SKM-1 (cell line): Measurements from ENCODE around the gene RGS9BP.
"Not testable (repeated sequence)": the region's sequence is repeated elsewhere in the genome, so short reads cannot be mapped to it uniquely, and the experiment has no call there.

Experiments used
- DNase-seq: peaks from one replicate; lab custom pipeline; 2025; ENCODE audit not compliant: unreplicated experiment; lab: John Stamatoyannopoulos, UW

The RGS9BP gene

DNA sequence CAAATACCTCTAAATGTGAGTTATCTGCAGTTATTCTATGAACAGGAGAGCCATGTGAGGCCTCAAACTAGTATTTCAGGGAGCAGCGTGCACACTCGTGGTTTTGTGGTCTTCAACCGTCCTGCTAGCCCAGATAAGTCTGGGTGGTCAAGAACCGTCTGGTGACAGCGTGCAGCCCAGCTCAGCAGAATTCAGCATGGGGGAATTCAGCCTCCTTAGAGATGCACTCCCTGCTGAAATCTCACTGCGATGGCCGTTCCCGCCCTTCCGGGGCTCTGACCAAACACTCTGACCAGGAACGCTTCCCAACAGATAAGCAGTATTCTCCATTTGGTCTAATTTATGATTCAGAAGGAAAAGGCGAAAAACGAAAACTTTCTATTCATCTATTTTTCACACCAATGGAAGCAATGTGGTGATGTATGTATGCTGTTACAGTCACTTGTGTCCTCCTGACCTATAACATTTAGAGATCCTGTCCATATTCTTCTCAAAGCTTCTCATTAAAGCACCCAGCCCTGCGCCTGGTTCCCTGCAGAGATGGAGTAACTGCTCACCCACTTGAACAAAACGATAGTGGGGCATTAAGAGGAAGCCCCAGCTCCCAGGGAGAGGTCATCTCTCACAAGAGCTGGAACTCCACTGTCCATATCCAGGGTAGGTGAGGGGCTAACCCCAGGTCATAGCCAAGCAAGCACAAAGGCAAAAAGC, 3.6 kb upstream of the RGS9BP start:
- no peak for DNase-seq

DNA sequence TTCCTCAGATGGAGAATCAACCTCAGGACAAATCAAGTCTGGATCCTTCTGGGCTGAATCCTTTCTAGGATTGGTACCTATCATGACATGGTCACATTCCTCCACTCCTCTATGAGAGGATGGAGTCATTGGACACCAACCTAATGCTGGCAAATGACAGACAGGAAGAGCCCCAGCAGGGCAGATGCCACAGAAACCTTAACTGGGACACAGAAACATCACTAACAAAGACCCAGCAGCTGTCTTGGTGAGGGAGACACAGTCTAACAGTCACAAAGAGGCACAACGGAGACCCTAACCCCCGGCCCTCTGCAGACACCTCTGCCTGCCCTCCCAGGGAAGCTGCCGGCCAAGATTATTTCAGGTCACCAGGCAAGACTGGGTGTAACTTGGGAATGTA, 2.8 kb upstream of the RGS9BP start:
- no peak for DNase-seq

DNA sequence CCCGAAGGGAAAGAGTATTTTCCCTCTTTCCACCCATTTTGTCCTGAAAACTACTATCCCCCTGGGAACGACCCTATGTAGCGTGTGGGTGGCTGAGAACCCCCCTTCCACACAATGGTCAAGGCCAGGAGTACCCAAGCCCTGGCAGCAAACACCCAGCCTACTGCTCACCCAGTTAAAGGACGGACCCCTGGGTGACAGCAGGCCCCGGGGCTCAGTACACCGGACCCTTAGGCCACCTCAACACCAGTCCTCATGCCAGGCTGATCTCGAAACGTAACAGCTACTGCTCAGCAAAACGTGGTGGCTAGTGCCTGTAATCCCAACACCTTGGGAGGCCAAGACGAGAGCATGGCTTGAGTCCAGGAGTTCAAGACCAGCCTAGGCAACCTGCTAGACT, 2.1 kb upstream of the RGS9BP start:
- DNase-seq: no peak

DNA sequence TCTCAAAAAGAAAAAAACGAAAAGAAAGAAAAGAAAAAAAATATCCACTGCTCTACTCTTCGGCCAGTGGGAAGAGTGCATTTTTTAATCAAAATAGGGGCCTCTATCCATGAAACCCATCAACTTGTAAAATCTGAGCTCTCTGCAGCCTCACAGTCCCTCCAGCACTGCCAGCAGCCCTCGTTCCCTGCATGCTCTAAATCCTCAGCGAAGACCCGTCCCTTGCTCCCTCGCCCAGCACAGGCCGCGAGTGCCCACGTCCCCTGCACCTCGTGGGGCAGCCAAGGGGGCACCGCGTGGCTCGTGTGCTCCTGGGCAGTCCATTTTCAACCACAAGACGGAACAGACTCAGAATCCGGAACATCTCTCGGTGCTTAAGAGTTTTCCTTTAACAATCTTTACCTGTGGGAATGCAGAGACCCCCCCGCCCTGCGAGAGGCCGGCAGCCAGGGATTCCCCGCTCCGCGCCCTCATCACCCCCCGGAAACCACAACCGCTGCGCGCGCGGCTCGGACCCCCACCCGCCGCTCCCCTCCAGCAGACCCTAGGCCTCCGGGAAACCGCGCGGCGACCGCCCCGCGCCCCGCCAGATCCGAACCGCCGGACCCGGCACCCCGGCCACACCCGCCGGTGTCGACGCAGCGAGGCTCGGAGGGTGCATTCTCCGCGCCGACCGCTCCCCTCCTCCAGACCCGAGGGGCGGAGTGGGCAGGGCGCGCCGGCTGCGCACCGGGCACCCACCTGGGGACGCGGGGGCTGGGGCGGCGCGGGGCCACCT, 1.3 kb upstream of the RGS9BP start:
- no peak for DNase-seq

DNA sequence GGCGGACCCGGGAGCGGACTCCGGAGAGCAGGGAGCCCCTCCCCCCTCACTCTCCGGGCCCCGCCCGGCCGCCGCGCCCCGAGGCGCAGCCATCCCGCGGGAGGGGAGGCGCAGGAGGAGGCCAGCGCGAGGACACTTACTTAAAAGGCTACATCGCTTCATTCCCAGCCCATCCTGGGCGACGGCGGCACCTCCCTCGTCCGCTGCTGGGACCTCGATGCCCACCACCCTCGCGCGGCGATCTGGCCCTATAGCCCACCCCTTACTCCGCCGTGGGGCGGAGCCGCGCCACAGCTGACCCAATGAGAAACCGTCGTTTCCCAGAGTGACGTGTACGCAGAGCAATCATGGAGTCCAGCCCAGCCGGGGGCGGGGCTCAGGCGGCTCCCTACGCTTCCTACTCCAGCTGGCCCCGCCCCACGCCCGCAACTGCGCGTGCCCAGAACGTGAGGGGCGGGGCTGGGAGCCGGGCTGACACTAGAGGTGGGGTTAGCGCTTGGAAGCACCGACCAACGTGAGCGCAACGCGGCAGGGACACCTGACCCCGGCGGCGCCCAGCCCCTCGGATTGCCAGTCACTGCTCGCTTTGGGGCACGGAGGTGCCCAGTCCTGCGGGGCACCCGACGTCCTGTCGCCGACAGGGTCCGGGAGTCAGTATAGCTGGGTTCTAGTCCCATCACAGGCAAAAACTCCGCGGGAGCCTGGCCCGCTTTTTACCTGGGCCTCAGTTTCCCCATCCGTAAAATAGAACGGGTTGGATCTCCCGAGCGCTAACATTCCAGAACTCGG, 523 bp upstream of the RGS9BP start, which contains the start of gene ANKRD27:
Gene ANKRD27 (minus strand): TSS at position 250 of the 789 bp plus-strand sequence. CDS start 16,165 bp downstream, outside the sequence.
- DNase-seq: peak; percentile 95

DNA sequence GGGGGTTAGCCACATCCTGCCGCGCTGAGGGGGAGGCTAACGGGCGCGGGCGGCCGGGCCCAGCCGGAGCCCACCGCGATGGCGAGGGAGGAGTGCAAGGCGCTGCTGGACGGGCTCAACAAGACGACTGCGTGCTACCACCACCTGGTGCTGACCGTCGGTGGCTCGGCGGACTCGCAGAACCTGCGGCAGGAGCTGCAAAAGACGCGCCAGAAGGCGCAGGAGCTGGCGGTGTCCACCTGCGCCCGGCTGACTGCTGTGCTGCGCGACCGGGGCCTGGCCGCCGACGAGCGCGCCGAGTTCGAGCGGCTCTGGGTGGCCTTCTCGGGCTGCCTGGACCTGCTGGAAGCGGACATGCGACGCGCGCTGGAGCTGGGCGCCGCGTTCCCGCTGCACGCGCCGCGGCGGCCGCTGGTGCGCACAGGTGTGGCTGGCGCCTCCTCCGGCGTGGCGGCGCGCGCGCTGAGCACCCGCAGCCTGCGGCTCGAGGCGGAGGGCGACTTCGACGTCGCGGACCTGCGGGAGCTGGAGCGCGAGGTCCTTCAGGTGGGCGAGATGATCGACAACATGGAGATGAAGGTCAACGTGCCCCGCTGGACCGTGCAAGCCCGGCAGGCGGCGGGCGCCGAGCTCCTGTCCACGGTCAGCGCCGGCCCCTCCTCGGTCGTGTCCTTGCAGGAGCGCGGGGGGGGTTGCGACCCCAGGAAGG, 692 bp downstream of the RGS9BP start:
- no peak for DNase-seq

DNA sequence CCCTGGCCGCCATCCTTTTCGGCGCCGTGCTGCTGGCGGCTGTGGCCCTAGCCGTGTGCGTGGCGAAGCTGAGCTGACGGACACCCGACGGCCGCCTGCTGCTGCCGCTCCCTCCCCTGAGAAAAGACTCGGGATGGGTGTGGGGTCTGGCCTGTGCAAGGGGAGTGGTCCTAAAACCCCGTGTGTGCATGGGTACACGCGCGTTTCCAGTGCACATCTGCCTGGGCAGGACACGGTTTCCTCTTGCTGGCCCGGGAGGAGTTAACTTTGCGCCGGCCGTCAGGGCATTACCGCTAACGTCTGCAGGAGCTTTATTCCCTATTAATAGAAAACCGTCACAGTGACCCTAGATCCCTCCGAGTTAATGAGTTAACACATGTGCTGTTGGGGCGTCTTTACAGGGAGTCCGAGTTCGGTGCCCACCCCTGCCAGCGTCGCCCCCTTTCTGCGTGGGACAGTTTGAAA, 1.3 kb downstream of the RGS9BP start:
- no peak for DNase-seq

DNA sequence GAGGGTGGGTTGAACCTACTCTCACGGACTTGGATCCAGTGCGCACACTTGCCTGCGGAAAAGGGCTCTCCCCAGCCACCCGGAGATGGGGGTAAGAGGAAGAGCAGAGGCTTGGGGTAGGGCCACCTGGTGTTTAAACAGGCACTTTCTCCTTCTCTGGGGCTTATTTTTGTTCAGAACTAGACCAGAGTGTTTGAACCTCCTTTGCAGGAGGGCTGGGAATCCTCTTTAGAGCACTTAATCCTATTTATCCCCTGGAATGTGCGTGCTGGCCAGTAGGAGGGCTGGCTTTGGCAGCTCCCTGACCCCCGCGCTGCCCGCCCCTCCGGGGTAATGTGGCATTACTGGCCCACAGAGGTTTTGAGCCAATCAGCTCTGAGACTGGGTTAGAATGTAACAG, 2.0 kb downstream of the RGS9BP start:
- DNase-seq: no peak

DNA sequence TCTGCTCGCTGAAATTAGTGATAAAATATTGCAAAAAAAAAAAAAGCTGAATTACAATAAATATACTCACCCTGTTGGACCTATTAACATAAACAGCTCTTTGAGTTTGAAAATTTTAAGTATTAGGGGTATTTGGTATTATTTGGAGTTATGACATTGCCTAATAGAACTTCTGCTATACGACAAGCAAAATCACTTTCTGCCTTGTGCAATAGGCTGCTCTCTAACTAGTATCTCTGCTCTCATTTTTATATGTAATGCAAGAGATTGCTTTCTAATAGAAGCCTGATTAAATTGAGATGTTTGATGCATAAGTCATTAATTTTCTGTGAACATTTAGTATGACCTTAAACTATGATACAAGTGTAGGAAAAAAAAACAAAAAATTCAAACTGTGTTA, 5.3 kb downstream of the RGS9BP start:
- DNase-seq: no peak

DNA sequence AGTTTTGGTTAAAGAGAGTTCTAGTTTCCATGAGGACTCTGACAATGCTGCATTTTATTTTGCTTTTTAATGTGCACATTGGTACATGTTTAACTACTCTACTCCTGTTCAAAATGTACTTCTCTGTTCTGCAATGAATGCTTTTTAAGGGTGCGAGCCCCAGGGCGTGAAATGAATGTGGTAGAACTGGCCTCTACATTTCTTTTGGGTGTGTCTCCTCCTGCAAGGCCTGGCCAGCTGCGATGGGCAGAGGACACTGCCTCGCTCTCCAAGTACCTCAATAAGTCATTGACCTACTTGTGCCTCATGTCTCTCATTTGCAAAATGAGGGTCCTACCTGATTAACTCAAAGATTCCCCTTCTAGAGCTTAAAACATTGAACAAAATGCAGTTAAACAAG, 6.7 kb downstream of the RGS9BP start:
- no peak for DNase-seq

DNA sequence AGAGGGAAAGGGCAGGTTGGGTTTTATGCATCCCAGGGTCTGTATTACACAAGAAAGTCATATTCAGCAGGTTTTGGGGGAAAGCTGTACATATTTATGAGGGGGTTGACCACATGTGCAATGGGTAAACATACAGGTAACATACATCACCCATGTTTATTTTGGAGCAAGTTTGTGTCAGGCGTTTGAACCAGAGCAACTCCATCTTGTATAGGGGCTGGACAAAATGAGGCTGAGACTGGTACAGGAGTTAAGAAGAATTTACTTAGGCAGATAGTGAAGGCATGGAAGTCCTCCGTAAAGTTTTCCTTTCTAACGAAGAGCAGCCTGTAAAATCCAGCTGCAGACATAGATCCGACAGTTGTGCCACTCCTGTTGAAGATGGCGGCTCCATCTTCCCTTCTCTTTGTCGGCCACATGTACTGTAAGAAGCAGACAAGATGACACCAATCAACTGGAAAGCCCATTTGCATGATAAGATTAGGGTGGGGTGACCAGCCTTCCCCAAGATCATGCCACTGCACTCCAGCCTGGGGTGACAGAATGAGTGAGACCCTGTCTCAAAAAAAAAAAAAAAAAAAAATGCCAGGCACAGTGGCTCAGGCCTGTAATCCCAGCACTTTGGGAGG, 11.3 kb downstream of the RGS9BP start:
- no peak for DNase-seq

DNA sequence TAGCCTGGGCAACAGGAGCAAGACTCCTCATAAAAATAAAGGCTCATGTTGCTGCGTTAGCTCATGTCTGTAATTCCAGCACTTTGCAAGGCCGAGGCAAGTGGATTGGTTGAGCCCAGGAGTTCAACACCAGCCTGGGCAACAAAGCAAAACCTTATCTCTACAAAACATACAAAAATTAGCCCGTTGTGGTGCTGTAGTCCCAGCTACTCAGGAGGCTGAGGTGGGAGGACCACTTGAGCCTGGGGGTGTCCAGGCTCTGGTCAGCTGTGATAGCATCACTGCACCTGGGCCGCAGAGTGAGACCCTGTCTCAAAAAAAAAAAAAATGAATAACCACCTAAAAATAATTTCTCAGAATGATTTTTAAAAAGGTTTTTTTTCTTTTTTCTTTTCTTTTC, 12.0 kb downstream of the RGS9BP start:
- DNase-seq: no peak

DNA sequence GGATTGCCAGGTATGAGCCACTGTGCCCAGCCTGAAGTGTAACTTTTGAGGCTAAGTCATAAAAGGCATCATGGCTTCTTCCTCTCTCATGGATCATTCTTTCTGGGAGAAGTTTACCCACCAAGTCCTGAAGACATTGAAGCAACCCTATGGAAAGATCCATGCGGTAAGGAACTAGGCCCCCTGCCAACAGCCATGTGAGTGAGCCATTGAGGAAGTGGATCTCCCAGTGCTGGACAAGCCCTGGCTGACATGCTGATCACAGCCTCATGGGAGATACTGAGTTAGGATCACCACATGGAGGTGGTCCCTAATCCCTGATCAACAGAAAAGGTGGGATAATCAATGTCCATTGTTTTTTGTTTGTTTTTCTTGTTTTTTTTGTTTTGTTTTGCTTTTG, 12.7 kb downstream of the RGS9BP start:
- no peak for DNase-seq

DNA sequence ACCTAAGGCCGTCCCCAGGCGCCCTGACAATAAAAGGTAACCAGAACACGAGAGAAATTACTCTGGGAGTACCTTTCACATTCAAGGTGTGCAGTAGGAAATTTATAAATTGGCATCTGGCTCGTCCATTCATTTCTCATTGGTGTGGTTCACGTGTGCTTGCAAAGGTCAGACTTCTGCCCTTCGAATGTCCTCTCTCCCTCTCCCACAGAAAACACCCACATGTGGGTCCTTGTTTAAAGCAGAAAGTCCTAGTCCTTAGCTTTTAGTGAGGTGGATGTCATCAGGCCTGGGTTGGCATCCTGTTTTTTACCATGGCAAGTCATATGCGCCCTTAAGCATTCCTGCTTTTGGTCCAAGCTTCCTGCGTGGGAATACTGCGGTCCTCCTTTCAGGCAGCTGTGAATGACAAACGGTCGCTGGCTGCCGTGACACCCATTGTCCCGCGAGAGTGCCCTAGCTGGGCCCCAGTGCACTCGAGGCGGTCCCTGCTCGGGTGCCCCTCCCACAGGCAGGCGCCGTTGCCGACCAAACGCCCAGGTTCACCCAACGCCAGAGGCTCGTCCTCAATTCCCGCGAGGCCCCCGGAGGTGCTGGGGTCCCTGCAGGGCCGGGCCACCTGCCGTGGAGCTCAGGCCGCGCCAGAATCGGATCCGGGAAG, 15.8 kb downstream of the RGS9BP start, which contains the start of gene NUDT19:
Gene NUDT19 (plus strand): TSS at position 531 of the 661 bp plus-strand sequence. CDS start 140 bp downstream, outside the sequence.
- peak; percentile 74 for DNase-seq

DNA sequence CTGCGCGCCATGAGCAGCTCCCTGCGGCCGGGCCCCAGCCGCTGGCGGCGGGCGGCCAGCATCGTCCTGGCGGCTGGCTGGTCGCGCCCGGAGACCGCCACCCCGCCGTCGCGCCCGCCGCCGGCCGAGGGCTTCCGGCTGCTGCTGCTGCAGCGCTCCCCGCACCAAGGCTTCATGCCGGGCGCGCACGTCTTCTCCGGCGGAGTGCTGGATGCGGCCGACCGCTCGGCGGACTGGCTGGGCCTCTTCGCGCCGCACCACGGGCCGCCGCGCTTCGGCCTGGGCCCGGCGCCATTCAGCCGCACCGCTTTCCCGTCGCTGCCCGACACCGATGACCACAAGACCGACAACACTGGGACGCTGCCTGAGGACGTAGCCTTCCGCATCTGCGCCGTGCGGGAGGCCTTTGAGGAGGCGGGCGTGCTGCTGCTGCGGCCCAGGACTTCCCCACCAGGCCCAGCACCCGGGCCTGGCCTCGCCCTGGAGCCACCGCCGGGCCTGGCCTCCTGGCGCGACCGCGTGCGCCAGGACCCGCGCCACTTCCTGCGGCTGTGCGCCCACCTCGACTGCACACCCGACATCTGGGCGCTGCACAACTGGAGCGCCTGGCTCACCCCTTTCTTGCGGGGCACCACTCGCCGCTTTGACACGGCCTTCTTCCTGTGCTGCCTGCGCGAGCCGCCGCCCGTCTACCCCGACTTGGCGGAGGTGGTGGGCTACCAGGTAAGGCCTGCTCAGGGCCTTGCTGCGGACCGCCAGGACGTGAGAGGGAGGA, 16.5 kb downstream of the RGS9BP start:
- no peak for DNase-seq

DNA sequence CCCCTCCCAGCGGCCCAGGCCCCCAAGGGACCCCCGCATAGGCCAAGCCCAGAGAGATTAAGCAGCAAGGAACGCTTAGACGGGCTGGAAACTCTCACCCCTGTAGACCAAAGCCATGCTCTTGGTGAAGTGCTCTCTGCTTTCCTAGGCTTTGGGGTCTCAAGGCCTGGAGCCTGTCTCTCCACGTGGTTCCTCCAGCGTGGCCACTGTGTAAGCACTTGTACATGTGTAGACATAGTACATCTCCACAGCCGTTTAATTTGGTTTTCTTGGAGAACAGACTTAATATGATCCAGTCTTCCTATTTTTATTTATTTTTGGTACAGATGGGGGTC, 17.0 kb downstream of the RGS9BP start:
- DNase-seq: no peak

DNA sequence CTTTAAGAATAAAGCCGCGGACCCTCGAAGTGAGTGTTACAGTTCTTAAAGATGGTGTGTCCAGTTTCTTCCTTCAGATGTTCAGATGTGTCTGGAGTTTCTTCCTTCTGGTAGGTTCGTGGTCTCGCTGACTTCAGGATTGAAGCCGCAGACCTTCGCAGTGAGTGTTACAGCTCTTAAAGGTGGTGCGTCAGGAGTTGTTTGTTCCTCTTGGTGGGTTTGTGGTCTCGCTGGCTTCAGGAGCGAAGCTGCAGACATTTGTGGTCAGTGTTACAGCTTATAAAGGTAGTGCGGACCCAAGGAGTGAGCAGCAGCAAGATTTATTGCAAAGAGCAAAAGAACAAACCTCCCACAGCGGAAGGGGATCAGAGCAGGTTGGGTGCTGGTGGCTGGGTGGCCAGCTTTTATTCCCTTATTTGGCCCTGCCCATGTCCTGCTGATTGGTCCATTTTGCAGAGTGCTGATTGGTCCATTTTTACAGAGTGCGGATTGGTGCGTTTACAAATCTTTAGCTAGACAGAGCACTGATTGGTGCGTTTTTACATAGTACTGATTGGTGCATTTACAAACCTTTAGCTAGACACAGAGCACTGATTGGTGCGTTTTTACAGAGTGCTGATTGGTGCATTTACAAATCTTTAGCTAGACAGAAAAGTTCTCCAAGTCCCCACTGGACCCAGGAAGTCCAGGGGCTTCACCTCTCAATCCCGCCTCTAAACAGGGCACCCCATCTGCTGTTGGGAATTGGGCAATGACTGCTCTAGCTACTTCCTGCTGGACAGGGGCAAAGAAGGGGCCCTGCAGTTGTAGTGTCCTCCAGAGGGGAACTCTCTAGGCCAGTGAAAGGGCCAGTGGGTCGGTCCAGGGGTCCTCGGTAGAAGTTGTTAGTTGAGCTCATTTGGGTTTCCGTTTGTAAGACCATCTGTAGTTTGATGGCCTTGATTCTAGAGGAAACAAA, 17.8 kb downstream of the RGS9BP start:
- DNase-seq: not testable (repeated sequence)

DNA sequence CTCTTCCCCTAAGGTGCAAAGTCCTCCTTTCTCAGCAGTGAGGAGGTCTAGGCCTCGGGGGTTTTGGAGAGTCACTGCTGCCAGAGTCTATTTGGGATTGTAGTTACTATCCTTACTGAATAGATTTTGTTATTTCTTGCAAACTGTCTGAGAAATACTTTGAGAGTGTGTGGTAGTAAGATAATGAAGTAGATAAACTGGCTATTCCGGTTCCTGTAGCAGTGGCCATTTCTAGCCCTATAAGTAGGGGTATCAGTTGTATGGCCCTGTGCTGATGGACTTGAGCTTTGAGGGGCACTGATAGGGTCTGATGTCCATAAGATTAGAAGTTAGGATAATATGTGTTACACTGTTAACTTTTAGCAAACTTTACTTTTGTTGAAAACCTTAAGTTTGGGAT, 18.7 kb downstream of the RGS9BP start:
- DNase-seq: not testable (repeated sequence)
